Gastroesophageal sphincter (tissue), 4 donors: ENCODE results near the gene CTRL. TPM values are rescaled to one million over a fixed set of nuclear protein-coding genes. Genes with fewer than 3 reads are reported as not detected.

Experiments used
- ATAC-seq: fragments of 150-250 bp; one replicate; pipeline ENCODE4 v1.9.1; 2016; ENCODE audit warnings: mild to moderate bottlenecking, moderate library complexity
- H3K27ac ChIP-seq, 4 donors: fragments of 200-600 bp; sonication (generic) in 3 of 4; 1 replicate in 3 of 4; 2 replicates in 1 of 4; pipeline ENCODE4 v1.5.1; 2016 to 2019
- H3K27me3 ChIP-seq: fragments of 200-600 bp; sonication (generic); one replicate; pipeline ENCODE4 v1.5.1; 2019
- H3K36me3 ChIP-seq, 2 donors: fragments of 200-600 bp; sonication (generic); one replicate each; pipeline ENCODE4 v1.5.1; 2019; ENCODE audit warnings: control low read depth in 1 of 2
- H3K4me1 ChIP-seq, 3 donors: fragments of 200-600 bp; sonication (generic); 1 replicate in 2 of 3; 2 replicates in 1 of 3; pipeline ENCODE4 v1.5.1; 2016 to 2019; ENCODE audit warnings: control low read depth in 2 of 3
- H3K4me3 ChIP-seq, 2 donors: fragments of 200-600 bp; sonication (generic); one replicate each; pipeline ENCODE4 v1.5.1; 2019; ENCODE audit warnings: mild to moderate bottlenecking in 1 of 2, moderate library complexity in 1 of 2
- H3K9me3 ChIP-seq, 3 donors: fragments of 200-600 bp; sonication (generic); one replicate each; pipeline ENCODE4 v1.5.1; 2017 to 2019; ENCODE audit warnings: control low read depth in 2 of 3
- EP300 ChIP-seq: sonication (generic); formaldehyde crosslinking; IDR thresholded peaks from one replicate; pipeline ENCODE4 v1.6.1; 2017; ENCODE audit warnings: antibody characterized with exemption, mild to moderate bottlenecking
- POLR2A ChIP-seq, 2 donors: fragments of 450-650 bp; IDR thresholded peaks; one replicate each; pipeline ENCODE4 v1.6.1; 2017; ENCODE audit warnings: antibody characterized with exemption in 2 of 2, mild to moderate bottlenecking in 2 of 2, moderate library complexity in 1 of 2
- POLR2AphosphoS5 ChIP-seq: sonication (generic); formaldehyde crosslinking; IDR thresholded peaks from one replicate; pipeline ENCODE4 v1.6.1; 2017; ENCODE audit warnings: antibody characterized with exemption
- WGBS, 2 donors: methylation state at CpG; one replicate each; pipeline ENCODE4 v1.1.5; 2018; ENCODE audit warnings: low coverage in 1 of 2; 5-methylcytosine and 5-hydroxymethylcytosine counted together
- total RNA-seq, 4 donors: library from RNA; depleted of rRNA; stranded (reverse); fragments of >200 nt; gene quantifications; one replicate each; pipeline ENCODE4 v1.1.0, GENCODE V29; 2016
- TF ChIP-seq, protein P1 (sequence below), 4 experiments: fragments of 200-600 bp in 2 of 4; fragments of 450-650 bp in 2 of 4; sonication (generic) in 1 of 4; IDR thresholded peaks; one replicate each; pipeline ENCODE4 v1.5.1; 2017 to 2019; ENCODE audit warnings: antibody characterized with exemption in 4 of 4, mild to moderate bottlenecking in 2 of 4, moderate library complexity in 2 of 4

CTRL gene
- total RNA-seq = 1 to 10 TPM in 2 of 4 donors, not detected in 2; 1.2 to 5.0 TPM

DNA sequence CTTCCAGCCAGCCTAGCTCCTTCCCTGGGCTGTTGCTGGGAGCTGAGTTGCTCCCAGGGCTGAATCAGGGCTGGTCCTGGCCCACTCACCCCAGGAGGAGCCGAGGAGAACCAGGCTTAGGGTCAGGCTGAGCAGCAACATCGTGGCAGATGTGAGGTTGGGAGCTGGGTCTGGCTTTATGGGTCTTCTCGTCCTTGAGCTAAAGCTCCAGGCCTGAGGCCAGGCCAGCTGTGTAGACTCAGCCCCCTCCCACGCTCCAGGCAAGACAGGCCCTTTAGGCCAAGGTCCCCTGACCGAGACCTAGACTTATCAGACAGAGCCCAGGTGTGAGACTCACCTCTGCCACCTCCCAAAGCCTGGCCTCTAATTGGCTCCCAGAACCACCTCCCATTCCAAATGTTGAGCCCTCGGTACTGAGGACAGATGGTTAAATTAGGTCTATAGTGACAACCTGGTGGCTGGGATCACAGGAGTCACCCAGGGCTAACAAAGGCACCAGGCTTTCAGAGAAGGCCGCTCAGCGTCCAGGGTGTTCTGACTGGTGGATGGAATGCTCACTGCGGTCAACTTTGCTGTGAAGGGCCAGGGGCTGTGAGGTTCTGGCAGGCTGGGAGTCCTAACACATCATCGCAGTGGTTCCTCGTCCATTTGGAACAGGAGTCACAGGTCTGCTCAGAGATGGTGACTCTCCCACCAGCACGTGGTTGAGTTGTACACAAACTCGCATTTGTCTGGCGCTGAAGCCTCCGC is at the start of gene CTRL:
CTRL (minus strand) TSS at position 151 of the 750 bp plus-strand sequence; CDS start at position 141, 10 bp downstream.
- 80% methylated on average over 1 of the region's 15 CpGs; no CpG with 5 or more reads in 1 of the 2 donors for WGBS, 2 donors
- H3K4me1 ChIP-seq = peaks cover 0 to 35% (median 8%) of the 10 kb centered on the region in 3 donors
- no peaks in the 10 kb centered on the region for H3K27me3 ChIP-seq
- H3K27ac ChIP-seq = no peak within 1 kb of the TSS
- no peak for TF ChIP-seq POLR2AphosphoS5
- TF ChIP-seq EP300 = no peak
- TF ChIP-seq, protein P1, sequence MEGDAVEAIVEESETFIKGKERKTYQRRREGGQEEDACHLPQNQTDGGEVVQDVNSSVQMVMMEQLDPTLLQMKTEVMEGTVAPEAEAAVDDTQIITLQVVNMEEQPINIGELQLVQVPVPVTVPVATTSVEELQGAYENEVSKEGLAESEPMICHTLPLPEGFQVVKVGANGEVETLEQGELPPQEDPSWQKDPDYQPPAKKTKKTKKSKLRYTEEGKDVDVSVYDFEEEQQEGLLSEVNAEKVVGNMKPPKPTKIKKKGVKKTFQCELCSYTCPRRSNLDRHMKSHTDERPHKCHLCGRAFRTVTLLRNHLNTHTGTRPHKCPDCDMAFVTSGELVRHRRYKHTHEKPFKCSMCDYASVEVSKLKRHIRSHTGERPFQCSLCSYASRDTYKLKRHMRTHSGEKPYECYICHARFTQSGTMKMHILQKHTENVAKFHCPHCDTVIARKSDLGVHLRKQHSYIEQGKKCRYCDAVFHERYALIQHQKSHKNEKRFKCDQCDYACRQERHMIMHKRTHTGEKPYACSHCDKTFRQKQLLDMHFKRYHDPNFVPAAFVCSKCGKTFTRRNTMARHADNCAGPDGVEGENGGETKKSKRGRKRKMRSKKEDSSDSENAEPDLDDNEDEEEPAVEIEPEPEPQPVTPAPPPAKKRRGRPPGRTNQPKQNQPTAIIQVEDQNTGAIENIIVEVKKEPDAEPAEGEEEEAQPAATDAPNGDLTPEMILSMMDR (IDR thresholded peaks at IDR 0.05) = no peak
- TF ChIP-seq POLR2A (IDR thresholded peaks at IDR 0.05) = no peak
- H3K36me3 ChIP-seq = peaks cover 0 to 64% of the 10 kb centered on the region in 2 donors
- no peaks in the 10 kb centered on the region for H3K9me3 ChIP-seq
- no peak within 1 kb of the TSS for H3K4me3 ChIP-seq
- no peak for ATAC-seq

DNA sequence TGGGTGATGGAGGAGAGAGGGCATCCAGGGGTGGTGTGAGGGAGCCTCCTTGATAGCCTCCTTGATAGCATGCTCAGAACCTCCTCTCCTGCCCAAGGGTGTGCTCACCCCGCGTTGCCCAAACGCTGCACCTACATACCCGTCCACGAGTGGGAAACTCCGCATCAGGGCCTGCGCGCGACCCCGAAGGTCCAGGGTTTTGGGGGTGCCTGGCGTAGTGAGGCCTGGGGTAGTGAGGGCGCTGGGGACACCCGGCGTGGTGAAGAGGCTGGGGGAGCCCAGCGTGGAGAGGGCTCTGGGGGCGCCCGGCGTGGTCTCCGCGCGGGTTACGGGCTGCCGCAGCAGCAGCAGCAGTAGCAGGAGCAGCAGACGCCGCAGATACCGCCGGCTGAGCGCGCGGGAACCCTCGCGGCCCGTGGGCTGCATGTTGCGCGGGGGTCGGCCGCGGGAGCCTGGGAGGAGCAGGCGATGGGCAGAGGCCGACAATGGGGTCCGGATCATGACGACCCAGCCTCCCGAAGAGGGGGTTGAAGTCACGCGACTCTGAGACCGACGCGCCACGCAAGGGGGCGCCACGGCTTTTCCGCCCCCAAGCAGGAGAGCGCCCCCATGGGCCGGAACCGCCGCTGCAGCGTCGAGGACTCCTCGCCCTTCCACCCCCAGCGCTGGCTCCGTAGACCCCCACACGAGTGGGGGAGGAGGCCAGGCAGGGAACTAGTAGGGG is 48.5 kb upstream of the CTRL start, which contains the start of gene DPEP3:
DPEP3 (minus strand) TSS at position 545 of the 724 bp plus-strand sequence; CDS start at position 426, 119 bp downstream.
- no CpG with 5 or more reads among the region's 62 CpGs for WGBS, 2 donors
- TF ChIP-seq EP300 (no peak), POLR2A (IDR thresholded peaks at IDR 0.05) (no peak), POLR2AphosphoS5 (no peak)
- TF ChIP-seq, protein P1 (IDR thresholded peaks at IDR 0.05) = peak in 2 of 4 experiments; percentile 17 to 24
- Histone ChIP-seq H3K27me3 (peaks cover 38% of the 10 kb centered on the region), H3K4me1 (peaks cover 0 to 12% (median 0%) of the 10 kb centered on the region in 3 donors), H3K27ac (no peak within 1 kb of the TSS), H3K36me3 (no peaks in the 10 kb centered on the region), H3K4me3 (no peak within 1 kb of the TSS), H3K9me3 (no peaks in the 10 kb centered on the region)
- no peak for ATAC-seq

DNA sequence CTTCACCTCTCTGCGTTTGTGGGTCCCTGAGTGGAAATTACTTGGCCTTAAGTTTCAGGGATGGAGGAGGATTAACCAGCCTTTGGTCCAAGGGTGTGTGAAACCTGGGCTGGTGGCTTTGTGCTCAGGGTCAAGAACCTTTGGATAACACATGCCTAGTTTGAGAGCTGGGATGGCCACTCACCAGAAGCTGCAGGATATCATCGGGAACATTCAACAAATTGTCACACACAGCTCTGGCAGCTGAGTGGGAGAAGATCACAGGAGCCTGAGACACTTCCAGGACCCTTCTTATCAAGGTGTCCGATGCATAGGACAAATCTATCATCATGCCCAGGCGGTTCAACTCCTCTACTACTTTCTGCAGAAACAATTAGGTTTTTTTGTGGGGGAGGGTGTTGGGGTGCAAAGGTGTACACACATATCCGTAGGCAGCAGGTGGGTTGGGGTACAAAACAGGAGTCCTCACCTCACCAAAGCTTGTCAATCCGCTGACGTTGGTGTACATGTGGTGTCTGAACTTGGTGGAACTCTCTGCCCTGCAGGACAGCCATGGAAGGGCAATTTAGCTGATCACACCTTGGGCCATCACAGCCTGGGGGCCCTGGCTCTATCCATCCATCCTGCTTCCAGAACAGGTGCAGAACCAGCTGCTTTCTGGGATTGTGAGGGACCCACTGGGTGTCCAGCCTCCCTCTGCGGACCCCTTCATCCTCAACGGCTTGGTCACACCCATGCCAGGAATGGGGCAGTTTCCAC is 46.0 kb upstream of the CTRL start:
- no peaks in the 10 kb centered on the region for H3K36me3 ChIP-seq
- H3K27me3 ChIP-seq = peaks cover 36% of the 10 kb centered on the region
- no peak overlapping the region for H3K4me3 ChIP-seq
- no peaks in the 10 kb centered on the region for H3K9me3 ChIP-seq
- H3K27ac ChIP-seq = no peak overlapping the region
- no peak for TF ChIP-seq POLR2A (IDR thresholded peaks at IDR 0.05)
- TF ChIP-seq POLR2AphosphoS5 = no peak
- TF ChIP-seq, protein P1 (IDR thresholded peaks at IDR 0.05) = no peak
- TF ChIP-seq EP300 = no peak
- ATAC-seq = no peak
- 54 to 90% methylated on average over 2 to 5 of the region's 9 CpGs for WGBS, 2 donors
- no peaks in the 10 kb centered on the region for H3K4me1 ChIP-seq

DNA sequence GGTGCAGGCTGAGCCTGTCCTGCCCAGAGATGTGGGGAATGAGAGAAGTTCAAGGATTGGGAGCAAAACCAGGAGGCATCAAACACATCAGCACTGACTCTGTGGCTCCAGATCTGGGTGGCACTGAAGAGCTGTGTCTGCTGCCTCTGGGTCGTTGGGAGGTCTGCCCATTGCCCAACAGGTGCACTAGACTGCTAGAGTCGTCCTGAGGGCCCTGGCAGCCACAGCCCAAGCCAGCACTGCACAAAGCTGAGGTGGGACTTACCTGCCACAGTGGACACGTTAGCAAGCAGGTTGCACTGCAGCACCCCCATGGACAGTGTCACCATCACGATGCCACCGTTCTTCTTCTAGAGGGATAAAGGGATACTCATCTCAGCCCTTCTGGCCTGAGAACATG is 45.3 kb upstream of the CTRL start:
- no peak for ATAC-seq
- no peaks in the 10 kb centered on the region for H3K36me3 ChIP-seq
- 80 to 83% methylated on average over 1 to 2 of the region's 5 CpGs for WGBS, 2 donors
- TF ChIP-seq POLR2A (IDR thresholded peaks at IDR 0.05) (no peak), POLR2AphosphoS5 (no peak), EP300 (no peak)
- TF ChIP-seq, protein P1 (IDR thresholded peaks at IDR 0.05) = no peak
- no peaks in the 10 kb centered on the region for H3K9me3 ChIP-seq
- no peak overlapping the region for H3K27ac ChIP-seq
- peaks cover 29% of the 10 kb centered on the region for H3K27me3 ChIP-seq
- no peaks in the 10 kb centered on the region for H3K4me1 ChIP-seq
- H3K4me3 ChIP-seq = no peak overlapping the region
